HFFc6 (cell line): ENCODE data around the gene STK39. TPM values are rescaled to one million over a fixed set of nuclear protein-coding genes. Genes with fewer than 3 reads are reported as not detected.

Source experiments
- DNase-seq: peaks from one replicate; pipeline ENCODE4 v3.0.0-alpha.2; 2018
- H3K27ac Mint-ChIP-seq: 2 replicates; pipeline ENCODE4 v1.8.0; 2020; ENCODE audit warnings: mild to moderate bottlenecking, mixed read lengths
- H3K27me3 Mint-ChIP-seq: 2 replicates; pipeline ENCODE4 v1.8.0; 2021; ENCODE audit warnings: mild to moderate bottlenecking, moderate library complexity, mixed read lengths; ENCODE audit not compliant: insufficient read depth
- H3K36me3 Mint-ChIP-seq: 2 replicates; pipeline ENCODE4 v1.8.0; 2021; ENCODE audit warnings: low read depth, mixed read lengths
- H3K4me1 Mint-ChIP-seq: 2 replicates; pipeline ENCODE4 v1.8.0; 2020; ENCODE audit warnings: low read depth, mixed read lengths
- H3K4me3 Mint-ChIP-seq: 2 replicates; pipeline ENCODE4 v1.8.0; 2020; ENCODE audit warnings: mild to moderate bottlenecking, moderate library complexity, mixed read lengths
- H3K9me3 Mint-ChIP-seq: 2 replicates; pipeline ENCODE4 v1.8.0; 2020; ENCODE audit warnings: mild to moderate bottlenecking, mixed read lengths
- total RNA-seq, 6 experiments: library from RNA; stranded (reverse); fragmentation: NEBNext Ultra II Directional; extraction: Animal tissue kit (Norgen Biotek cat#: 25700); gene quantifications; 2 replicates in 1 of 6; 3 replicates in 5 of 6; pipeline ENCODE4 v1.2.3, GENCODE V29; 2021
- TF ChIP-seq, protein P1 (sequence below): fragments of 200-600 bp; sonication (generic); IDR thresholded peaks from 2 replicates; pipeline ENCODE4 v1.5.0; 2021; ENCODE audit warnings: antibody characterized with exemption, mild to moderate bottlenecking

The STK39 gene
- total RNA-seq, 6 experiments from 2014 or later = 27.7 to 36.4 (median 33.4) TPM

GRCh38 chr2:167935803-167936110 lies 311.6 kb downstream of the STK39 start:
- TF ChIP-seq, protein P1, sequence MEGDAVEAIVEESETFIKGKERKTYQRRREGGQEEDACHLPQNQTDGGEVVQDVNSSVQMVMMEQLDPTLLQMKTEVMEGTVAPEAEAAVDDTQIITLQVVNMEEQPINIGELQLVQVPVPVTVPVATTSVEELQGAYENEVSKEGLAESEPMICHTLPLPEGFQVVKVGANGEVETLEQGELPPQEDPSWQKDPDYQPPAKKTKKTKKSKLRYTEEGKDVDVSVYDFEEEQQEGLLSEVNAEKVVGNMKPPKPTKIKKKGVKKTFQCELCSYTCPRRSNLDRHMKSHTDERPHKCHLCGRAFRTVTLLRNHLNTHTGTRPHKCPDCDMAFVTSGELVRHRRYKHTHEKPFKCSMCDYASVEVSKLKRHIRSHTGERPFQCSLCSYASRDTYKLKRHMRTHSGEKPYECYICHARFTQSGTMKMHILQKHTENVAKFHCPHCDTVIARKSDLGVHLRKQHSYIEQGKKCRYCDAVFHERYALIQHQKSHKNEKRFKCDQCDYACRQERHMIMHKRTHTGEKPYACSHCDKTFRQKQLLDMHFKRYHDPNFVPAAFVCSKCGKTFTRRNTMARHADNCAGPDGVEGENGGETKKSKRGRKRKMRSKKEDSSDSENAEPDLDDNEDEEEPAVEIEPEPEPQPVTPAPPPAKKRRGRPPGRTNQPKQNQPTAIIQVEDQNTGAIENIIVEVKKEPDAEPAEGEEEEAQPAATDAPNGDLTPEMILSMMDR = no peak
- Mint-ChIP-seq H3K27ac (no peak overlapping the region), H3K9me3 (0 out of 2 replicates have a peak, but pooled peaks cover 3% of the 10 kb centered on the region), H3K4me1 (no peaks in the 10 kb centered on the region), H3K36me3 (no peaks in the 10 kb centered on the region), H3K4me3 (no peak overlapping the region), H3K27me3 (peaks cover 6% of the 10 kb centered on the region)
- no peak for DNase-seq

GRCh38 chr2:167933097-167933814 lies 314.1 kb downstream of the STK39 start:
- Mint-ChIP-seq H3K36me3 (no peaks in the 10 kb centered on the region), H3K4me3 (no peak overlapping the region), H3K27me3 (peaks cover 5% of the 10 kb centered on the region), H3K9me3 (0 out of 2 replicates have a peak, but pooled peaks cover 3% of the 10 kb centered on the region), H3K4me1 (no peaks in the 10 kb centered on the region), H3K27ac (no peak overlapping the region)
- DNase-seq = no peak
- TF ChIP-seq, protein P1 = no peak

GRCh38 chr2:167932123-167932693 lies 315.2 kb downstream of the STK39 start:
- Mint-ChIP-seq H3K4me1 (no peaks in the 10 kb centered on the region), H3K4me3 (no peak overlapping the region), H3K9me3 (0 out of 2 replicates have a peak, but pooled peaks cover 3% of the 10 kb centered on the region), H3K36me3 (no peaks in the 10 kb centered on the region), H3K27ac (no peak overlapping the region), H3K27me3 (peaks cover 5% of the 10 kb centered on the region)
- TF ChIP-seq, protein P1 = no peak
- no peak for DNase-seq

DNA sequence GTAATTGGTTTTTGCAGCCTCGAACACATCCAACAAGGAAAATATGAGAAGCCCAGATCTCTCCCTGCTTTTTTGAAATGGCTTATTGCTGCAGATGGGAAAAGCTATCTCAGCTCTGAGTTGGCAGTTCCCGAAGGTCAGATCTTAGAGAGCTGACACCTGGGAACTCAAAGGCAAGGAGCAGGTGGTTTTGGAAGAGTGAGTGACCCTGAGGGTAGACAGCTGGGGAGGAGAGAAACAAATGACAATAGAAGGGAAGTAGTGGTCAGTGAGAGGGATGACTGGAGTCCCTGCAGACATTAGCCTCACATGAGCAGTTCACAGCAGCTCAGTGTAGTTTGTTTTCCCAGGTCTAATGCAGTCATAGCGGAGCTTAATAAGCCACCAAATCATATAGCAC lies 317.9 kb downstream of the STK39 start:
- H3K4me1 Mint-ChIP-seq = no peaks in the 10 kb centered on the region
- H3K27ac Mint-ChIP-seq = no peak overlapping the region
- TF ChIP-seq, protein P1 = no peak

GRCh38 chr2:167928434-167928833 lies 319.0 kb downstream of the STK39 start:
- DNase-seq = no peak
- no peaks in the 10 kb centered on the region for H3K4me1 Mint-ChIP-seq
- peaks cover 3% of the 10 kb centered on the region; the same call in 1 of the 2 replicates for H3K27me3 Mint-ChIP-seq
- no peaks in the 10 kb centered on the region for H3K36me3 Mint-ChIP-seq
- TF ChIP-seq, protein P1 = no peak
- H3K9me3 Mint-ChIP-seq = 0 out of 2 replicates have a peak, but pooled peaks cover 3% of the 10 kb centered on the region
- no peak overlapping the region for H3K4me3 Mint-ChIP-seq
- H3K27ac Mint-ChIP-seq = no peak overlapping the region

More for the DNA sequence above, 317.9 kb downstream of the STK39 start:
- DNase-seq = no peak
- Mint-ChIP-seq H3K36me3 (no peaks in the 10 kb centered on the region), H3K9me3 (0 out of 2 replicates have a peak, but pooled peaks cover 3% of the 10 kb centered on the region), H3K4me3 (no peak overlapping the region), H3K27me3 (peaks cover 3% of the 10 kb centered on the region; the same call in 1 of the 2 replicates)
